Stimulated activated CD8-positive, alpha-beta memory T cell treated with anti-CD3 and anti-CD28 coated beads, Interleukin-12 subunit alpha, Interleukin-12 subunit beta, amount 100 ng/mL, for 24 hours (primary cell): ENCODE results near the gene TAF11L8.
"Not testable (repeated sequence)": the region's sequence is repeated elsewhere in the genome, so short reads cannot be mapped to it uniquely, and the experiment has no call there.

Experiments used
- DNase-seq: peaks from one replicate; pipeline ENCODE4 v3.0.0-alpha.2; 2020; ENCODE audit errors: extremely low read depth

The TAF11L8 gene

GRCh38 chr5:17590860-17591259 lies at the start of gene TAF11L8:
Gene TAF11L8, minus strand, starts transcription at chr5:17590960.
- DNase-seq, result not testable (repeated sequence)

GRCh38 chr5:17634160-17634559 lies 43.4 kb upstream of the TAF11L8 start, which contains the start of gene TAF11L14:
Gene TAF11L14, plus strand, starts transcription at chr5:17634460.
- DNase-seq, result no peak

- DNase-seq, result not testable (repeated sequence)
Observed at GRCh38 chr5:17631788-17632187, 41.0 kb upstream of the TAF11L8 start, which contains the start of gene TAF11L13. Gene TAF11L13, plus strand, starts transcription at chr5:17632088.

- no peak for DNase-seq
Observed at GRCh38 chr5:17625686-17626085, 34.9 kb upstream of the TAF11L8 start.

- DNase-seq, result no peak
Observed at GRCh38 chr5:17620627-17621026, 29.9 kb upstream of the TAF11L8 start.

- DNase-seq, result no peak
Observed at GRCh38 chr5:17619354-17619753, 28.6 kb upstream of the TAF11L8 start.

GRCh38 chr5:17614872-17615605 lies 24.3 kb upstream of the TAF11L8 start:
- no peak for DNase-seq

GRCh38 chr5:17610092-17610491 lies 19.3 kb upstream of the TAF11L8 start, which contains the start of gene TAF11L12:
Gene TAF11L12, plus strand, starts transcription at chr5:17610392.
- DNase-seq, result not testable (repeated sequence)

GRCh38 chr5:17607461-17607860 lies 16.7 kb upstream of the TAF11L8 start:
- DNase-seq, result not testable (repeated sequence)

GRCh38 chr5:17604951-17605350 lies 14.2 kb upstream of the TAF11L8 start:
- no peak for DNase-seq

- DNase-seq, result not testable (repeated sequence)
Observed at GRCh38 chr5:17603880-17604279, 13.1 kb upstream of the TAF11L8 start, which contains the start of gene TAF11L11. Gene TAF11L11, plus strand, starts transcription at chr5:17604183.

- not testable (repeated sequence) for DNase-seq
Observed at GRCh38 chr5:17597728-17598127, 7.0 kb upstream of the TAF11L8 start, which contains the start of gene TAF11L10. Gene TAF11L10, minus strand, starts transcription at chr5:17597828.

- not testable (repeated sequence) for DNase-seq
Observed at GRCh38 chr5:17594255-17594654, 3.5 kb upstream of the TAF11L8 start, which contains the start of gene TAF11L9. Gene TAF11L9, minus strand, starts transcription at chr5:17594394.

GRCh38 chr5:17585658-17586057 lies 5.1 kb downstream of the TAF11L8 start, which contains the start of gene TAF11L7:
Gene TAF11L7, minus strand, starts transcription at chr5:17585758.
- DNase-seq, result not testable (repeated sequence)
